Stimulated activated naive CD8-positive, alpha-beta T cell treated with anti-CD3 and anti-CD28 coated beads, Interleukin-15, amount 100 ng/mL, for 72 hours (primary cell): Measurements from ENCODE around the gene TMEM186.
"Not testable (repeated sequence)": the region's sequence is repeated elsewhere in the genome, so short reads cannot be mapped to it uniquely, and the experiment has no call there.

Experiments used
- ATAC-seq: fragments of 150-1000 bp; cut with Tn5 transposase; 2 replicates; pipeline ENCODE4 v1.10.0; 2021; ENCODE audit warnings: mild to moderate bottlenecking, moderate library complexity
- DNase-seq, 2 donors: peaks; one replicate each; pipeline ENCODE4 v3.0.0; 2021 to 2022
- H3K27ac Mint-ChIP-seq, 2 donors: one replicate each; pipeline ENCODE4 v1.8.0; 2022; ENCODE audit warnings: mild to moderate bottlenecking in 2 of 2, mixed read lengths in 2 of 2, moderate library complexity in 2 of 2
- H3K27me3 Mint-ChIP-seq: one replicate; pipeline ENCODE4 v1.8.0; 2022; ENCODE audit warnings: mixed read lengths
- H3K4me1 Mint-ChIP-seq: one replicate; pipeline ENCODE4 v1.8.0; 2022; ENCODE audit warnings: mild to moderate bottlenecking, mixed read lengths
- H3K4me3 Mint-ChIP-seq, 2 donors: one replicate each; pipeline ENCODE4 v1.8.0; 2022; ENCODE audit warnings: mild to moderate bottlenecking in 2 of 2, mixed read lengths in 2 of 2, moderate library complexity in 1 of 2
- H3K9me3 Mint-ChIP-seq, 2 donors: one replicate each; pipeline ENCODE4 v1.8.0; 2022; ENCODE audit warnings: mixed read lengths in 2 of 2

The TMEM186 gene

DNA sequence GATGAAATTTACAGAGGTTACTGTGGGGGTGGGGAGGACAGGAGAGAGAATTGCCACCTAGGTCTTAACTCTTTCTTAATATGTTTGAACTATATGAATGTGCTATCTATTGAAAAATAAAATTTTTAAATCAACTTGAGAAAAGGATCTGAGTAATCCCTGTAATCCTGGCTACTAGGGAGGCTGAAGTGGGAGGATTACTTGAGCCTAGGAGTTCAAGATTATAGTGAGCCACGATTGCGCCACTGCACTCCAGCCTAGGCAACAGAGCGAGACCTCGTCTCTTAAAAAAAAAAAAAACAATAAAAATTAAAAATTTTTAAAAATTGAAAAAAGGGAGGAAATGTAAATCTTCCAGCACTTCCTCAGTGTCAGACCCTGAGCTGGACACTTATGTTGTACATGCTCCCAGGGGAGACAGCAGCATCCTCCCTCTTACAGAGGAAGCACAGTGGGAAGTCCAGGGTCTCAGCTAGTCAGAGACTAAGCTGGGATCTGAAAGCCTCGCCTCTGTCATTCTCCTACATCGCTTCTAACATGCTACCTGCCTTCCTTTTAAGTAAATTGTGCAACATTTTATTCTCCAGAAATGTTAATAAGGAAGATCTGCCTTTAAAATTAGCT lies 22.1 kb upstream of the TMEM186 start:
- H3K27ac Mint-ChIP-seq, result peak overlapping the region in 1 of 2 donors; percentile 57
- no peak for DNase-seq
- H3K4me1 Mint-ChIP-seq, result peaks cover 31% of the 10 kb centered on the region
- no peak overlapping the region for H3K4me3 Mint-ChIP-seq
- no peak for ATAC-seq
- H3K27me3 Mint-ChIP-seq, result no peaks in the 10 kb centered on the region
- no peaks in the 10 kb centered on the region for H3K9me3 Mint-ChIP-seq

DNA sequence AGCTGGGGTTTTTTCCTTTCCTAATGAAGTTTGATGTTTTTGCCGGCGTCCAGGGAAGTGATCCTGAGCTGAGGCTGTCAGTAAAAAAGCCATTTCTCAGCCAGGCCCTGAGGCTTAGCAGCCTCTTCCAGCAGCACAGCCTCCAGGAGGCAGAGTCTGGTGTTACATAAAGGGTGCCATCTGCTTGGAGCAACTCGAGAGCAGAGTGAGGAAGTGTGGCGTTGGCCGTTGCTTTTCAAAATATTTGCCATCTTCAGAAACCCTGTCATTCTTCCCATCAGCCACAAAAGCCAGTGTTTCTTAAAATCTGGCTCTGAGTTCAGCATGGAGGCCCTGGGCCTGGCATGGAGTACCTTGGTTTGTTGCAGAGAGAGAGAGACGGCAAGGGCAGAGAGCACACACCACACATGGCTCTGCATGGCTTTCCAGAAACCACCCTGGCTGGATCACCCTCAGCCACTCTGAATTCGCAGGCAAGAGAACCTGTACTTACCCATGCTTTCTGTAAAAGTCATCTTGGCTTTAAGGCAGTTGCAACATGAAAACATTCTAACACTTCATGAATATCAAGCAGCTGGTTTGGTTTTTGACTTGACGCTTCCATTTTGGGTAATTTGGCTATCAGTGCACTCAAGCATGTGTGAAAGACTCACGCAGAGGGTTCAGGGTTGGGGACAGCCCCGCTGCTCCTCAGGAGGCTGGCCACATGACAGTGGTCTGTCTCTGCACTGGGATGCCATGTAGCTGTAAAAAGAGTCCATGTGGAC lies 21.2 kb upstream of the TMEM186 start:
- no peaks in the 10 kb centered on the region for H3K27me3 Mint-ChIP-seq
- H3K4me1 Mint-ChIP-seq, result peaks cover 40% of the 10 kb centered on the region
- no peaks in the 10 kb centered on the region for H3K9me3 Mint-ChIP-seq
- H3K27ac Mint-ChIP-seq, result peak overlapping the region in 1 of 2 donors; percentile 57
- no peak overlapping the region for H3K4me3 Mint-ChIP-seq
- no peak for ATAC-seq
- DNase-seq, result no peak

DNA sequence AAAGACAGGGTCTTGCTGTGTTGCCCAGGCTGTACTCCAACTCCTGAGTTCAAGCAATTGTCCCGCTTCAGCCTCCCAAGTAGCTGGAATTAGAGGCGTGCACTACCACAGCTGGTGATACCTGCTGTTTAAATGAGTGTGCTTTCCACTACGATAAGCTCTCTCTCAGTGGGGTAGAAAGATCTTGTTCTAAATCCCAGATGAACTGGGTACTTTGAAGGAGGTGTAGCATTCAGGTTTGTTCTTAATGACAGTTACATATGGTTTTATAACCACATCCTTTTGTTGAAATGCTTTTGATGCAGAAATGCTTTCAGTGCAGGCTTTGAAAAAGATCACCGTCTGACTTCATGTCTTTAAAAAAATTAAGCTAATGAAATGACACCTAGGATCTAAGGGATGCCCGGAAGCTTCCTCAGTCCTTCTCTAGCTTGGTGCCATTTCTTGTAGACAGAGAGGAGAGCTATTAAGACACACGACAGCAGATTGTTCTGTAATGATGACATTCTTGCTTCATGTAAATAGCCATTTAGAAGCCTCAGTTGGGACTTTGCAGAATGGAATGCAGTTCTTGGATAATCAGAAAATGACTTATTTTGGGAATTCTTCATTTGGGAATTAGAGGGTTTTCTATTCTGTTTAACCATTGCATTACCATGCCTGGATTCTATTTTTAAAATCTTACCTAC lies 19.7 kb upstream of the TMEM186 start:
- Mint-ChIP-seq H3K4me1 (peaks cover 47% of the 10 kb centered on the region), H3K9me3 (no peaks in the 10 kb centered on the region), H3K4me3 (no peak overlapping the region), H3K27ac (peak overlapping the region in 1 of 2 donors; percentile 57), H3K27me3 (no peaks in the 10 kb centered on the region)
- no peak for DNase-seq
- peak; percentile 73 for ATAC-seq

DNA sequence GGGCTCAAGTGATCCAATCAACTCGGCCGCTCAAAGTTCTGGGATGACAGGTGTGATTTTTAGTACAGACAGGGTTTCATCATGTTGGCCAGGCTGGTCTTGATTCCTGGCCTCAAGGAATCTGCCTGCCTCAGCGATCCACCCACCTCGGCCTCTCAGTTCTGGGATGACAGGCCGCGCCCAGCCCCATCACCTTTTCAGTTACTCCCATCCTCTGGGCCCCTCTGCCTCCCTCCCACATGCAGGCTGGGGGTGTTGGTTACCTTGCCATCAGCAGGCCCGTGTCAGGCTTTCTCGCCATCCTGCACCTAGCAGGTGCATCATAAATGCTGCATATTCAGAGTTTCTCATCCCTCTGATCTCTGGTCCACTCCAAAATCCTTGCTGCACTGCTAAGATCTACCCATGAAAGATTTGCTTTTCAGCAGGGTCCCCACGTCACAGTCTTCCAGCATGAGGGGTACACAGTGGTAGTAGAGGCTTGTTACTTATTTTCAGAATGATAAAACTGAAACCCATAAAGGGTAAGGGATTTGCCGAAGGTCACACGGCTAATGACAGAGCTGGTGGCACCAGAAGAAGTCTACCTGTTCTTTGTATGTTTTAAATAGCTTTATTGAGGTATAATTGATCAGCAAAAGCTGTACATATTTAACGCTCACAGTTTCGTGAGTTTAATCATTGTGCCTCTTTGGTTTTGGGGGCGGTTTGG lies 16.8 kb upstream of the TMEM186 start:
- DNase-seq, result peak in 1 of 2 donors; percentile 40
- Mint-ChIP-seq H3K27ac (peak overlapping the region; percentile 73 to 82), H3K27me3 (no peaks in the 10 kb centered on the region), H3K4me1 (peaks cover 47% of the 10 kb centered on the region), H3K9me3 (no peaks in the 10 kb centered on the region), H3K4me3 (peak overlapping the region; percentile 33 to 34)
- peak; percentile 86 for ATAC-seq

DNA sequence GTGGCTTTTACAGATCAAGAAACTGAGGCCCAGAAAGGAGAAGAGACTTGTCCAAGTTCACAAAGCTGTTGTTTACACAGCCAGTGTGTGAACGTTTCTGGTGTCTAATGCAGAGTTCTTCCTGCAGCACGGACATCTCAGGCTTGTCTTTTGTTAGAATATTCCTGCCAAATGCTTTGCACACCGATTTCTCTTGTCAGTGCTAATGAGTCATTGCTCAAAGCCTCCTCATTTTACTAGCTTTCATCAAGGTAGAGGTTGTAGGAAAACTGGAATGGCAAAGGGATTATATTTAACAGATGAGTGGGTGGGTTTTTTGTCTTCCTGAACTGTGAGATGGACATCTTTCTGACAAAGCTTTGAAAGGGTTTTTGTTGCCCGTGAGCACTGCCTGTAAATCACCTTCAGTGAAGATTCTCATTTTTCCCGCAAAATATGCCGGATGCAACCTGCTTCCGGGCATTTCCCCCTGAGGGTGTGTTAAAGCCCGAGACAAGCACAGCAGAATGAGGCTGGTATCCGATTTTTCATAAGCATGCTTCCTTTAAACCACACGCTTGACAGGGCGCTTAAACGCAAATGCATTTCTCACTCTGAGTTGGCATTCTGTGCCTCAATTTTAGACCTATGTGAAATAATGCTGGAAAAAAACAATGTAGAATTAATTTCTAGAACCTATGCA lies 14.9 kb upstream of the TMEM186 start:
- Mint-ChIP-seq H3K4me3 (no peak overlapping the region), H3K27ac (no peak overlapping the region), H3K4me1 (peaks cover 39% of the 10 kb centered on the region), H3K27me3 (no peaks in the 10 kb centered on the region), H3K9me3 (no peaks in the 10 kb centered on the region)
- no peak for DNase-seq
- ATAC-seq, result no peak

DNA sequence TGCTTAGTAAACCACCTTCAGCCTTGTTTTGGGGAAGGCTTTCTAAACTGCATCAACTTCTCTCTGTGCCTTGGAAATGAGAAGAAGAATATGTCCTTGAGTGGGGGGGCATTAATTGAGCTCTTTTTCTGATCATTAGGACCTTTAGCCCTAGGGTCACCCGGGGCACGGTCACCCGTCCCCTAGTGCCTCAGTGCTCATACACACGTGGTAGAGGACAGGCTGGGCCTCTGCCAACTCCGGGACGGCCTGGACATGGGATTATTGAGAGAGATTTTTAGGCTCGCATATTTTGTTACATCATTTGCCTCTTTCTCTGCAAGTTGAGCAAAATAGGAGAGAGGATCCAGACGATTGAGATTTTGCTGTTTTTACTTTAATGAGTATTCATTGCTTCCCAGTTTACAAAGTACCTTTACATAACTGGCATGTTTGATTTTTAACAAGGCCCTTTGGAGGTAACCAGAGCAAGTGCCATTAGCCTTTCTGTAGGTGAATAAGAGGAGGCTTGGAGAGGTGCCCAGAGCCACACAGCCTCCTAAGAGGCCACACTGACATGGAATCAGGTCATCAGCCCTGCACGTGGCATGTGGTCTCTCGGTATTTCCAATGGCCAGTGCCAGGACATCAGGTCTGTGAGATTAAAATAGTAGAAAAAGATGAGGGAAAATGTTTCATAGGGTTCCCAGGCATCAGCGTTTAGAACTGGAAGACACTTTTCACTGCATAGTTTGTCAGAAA lies 11.3 kb upstream of the TMEM186 start:
- ATAC-seq (no peak), DNase-seq (no peak)
- Mint-ChIP-seq H3K9me3 (no peaks in the 10 kb centered on the region), H3K27ac (no peak overlapping the region), H3K27me3 (no peaks in the 10 kb centered on the region), H3K4me1 (peaks cover 8% of the 10 kb centered on the region), H3K4me3 (no peak overlapping the region)

DNA sequence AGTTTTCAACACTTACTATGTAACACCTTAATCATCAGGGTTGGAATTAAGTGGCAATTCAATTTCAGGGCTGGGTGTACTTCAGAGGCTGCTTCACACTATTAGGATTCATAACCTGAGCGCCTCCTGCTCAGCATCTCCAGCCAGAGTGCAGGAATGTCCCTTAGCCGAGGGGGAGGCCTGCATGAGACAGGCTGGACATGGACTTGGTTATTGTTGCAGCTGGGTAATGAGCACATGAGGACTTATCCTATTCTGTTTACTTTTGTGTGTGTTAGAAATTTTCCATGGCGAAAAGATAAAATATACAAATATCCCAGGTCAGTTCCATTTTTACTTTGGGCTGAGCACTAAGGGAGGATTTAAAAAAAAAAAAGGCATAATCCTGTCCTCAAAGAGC lies 10.6 kb upstream of the TMEM186 start:
- DNase-seq, result no peak
- no peak for ATAC-seq
- Mint-ChIP-seq H3K27ac (peak overlapping the region in 1 of 2 donors; percentile 54), H3K4me3 (no peak overlapping the region), H3K27me3 (no peaks in the 10 kb centered on the region), H3K9me3 (no peaks in the 10 kb centered on the region), H3K4me1 (peaks cover 5% of the 10 kb centered on the region)

DNA sequence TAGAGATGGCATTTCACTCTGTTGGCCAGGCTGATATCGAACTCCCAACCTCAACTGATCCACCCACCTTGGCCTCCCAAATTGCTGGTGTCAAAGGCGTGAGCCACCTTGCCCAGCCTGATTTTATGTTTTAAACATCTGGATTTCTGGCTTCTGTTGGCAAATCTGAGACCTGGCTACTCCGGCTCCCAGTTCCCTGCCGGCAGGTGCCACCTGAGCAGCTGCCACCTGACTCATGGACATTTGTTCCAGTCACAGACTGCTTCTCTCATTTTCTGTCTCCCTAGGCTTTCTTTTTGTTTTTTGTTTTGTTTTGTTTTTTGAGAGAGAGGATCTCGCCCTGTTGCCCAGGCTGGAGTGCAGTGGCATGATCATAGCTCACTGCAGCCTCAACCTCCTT lies 9.8 kb upstream of the TMEM186 start:
- no peak for ATAC-seq
- peaks cover 9% of the 10 kb centered on the region for H3K4me1 Mint-ChIP-seq
- H3K27ac Mint-ChIP-seq, result peak overlapping the region in 1 of 2 donors; percentile 44
- H3K9me3 Mint-ChIP-seq, result no peaks in the 10 kb centered on the region
- H3K27me3 Mint-ChIP-seq, result no peaks in the 10 kb centered on the region
- no peak for DNase-seq
- no peak overlapping the region for H3K4me3 Mint-ChIP-seq

DNA sequence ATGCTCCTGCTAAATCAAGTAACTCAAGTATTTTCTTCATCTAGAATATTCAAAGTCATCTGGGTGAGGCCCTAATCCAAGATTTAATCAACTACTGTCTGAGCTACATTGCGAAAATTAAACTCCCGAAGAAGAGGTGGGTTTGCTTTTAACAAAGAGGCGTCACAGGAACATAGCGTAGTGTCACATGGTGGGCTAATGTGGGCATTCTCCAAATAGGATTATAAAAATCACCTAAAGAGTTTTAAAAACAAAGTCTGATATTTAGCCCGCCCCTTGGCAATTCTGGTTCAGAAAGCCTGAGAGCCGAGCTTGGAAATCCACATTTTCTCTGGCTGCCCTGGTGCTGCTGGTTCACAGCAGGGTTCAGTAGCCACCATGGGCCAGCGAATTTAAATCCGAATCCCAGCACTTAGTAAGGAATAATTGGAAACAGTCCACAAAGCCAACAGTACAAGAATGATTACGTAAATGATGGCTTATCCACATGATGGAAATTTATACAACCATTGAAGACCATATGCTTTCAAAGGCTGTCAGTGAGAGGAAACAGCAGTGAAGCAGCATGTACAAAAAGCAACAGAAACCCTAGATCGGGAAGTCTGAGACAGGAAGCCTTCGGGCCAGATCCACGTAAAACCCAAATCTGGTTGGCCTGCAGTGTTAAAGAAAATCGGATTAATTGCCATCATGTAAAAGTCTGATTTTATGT lies 9.0 kb upstream of the TMEM186 start:
- Mint-ChIP-seq H3K27ac (peak overlapping the region in 1 of 2 donors; percentile 61), H3K4me3 (no peak overlapping the region), H3K27me3 (no peaks in the 10 kb centered on the region), H3K4me1 (peaks cover 13% of the 10 kb centered on the region), H3K9me3 (no peaks in the 10 kb centered on the region)
- DNase-seq (no peak), ATAC-seq (no peak)

DNA sequence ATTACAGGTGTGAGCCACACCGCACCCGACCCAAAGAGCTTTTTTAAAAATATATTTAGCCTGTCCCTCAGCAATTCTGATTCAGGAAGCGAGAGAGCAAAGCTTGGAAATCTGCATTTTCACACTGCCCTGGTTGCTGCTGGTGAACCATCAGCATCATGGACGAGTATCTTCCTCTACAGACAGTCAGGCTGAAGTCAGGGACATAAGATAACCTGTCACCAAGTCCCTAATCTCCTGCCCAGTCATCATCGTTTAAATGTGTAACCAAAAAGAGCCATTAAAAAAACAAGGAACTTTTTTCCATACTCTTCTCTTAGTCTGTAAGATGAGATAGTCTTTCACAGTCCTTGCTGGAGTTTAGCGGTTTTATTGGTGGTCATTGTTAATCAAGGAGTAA lies 6.9 kb upstream of the TMEM186 start:
- DNase-seq (no peak), ATAC-seq (no peak)
- Mint-ChIP-seq H3K4me1 (peaks cover 17% of the 10 kb centered on the region), H3K27me3 (no peaks in the 10 kb centered on the region), H3K27ac (peak overlapping the region in 1 of 2 donors; percentile 76), H3K4me3 (no peak overlapping the region), H3K9me3 (no peaks in the 10 kb centered on the region)

DNA sequence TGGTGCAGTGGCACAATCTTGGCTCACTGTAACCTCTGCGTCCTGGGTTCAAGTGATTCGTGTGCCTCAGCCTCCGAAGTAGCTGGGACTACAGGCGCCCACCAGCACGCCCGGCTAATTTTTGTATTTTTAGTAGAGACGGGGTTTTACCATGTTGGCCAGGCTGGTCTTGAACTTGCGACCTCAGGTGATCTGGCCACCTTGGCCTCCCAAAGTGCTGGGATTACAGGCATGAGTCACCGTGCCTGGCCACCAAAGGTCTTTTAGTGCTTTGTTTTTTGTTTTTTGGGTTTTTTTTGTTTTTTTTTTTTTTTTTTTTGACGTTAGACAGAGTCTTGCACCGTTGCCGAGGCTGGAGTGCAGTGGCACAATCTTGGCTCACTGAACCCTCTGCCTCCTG lies 6.3 kb upstream of the TMEM186 start:
- peaks cover 23% of the 10 kb centered on the region for H3K4me1 Mint-ChIP-seq
- H3K27me3 Mint-ChIP-seq, H3K27ac Mint-ChIP-seq, H3K4me3 Mint-ChIP-seq, H3K9me3 Mint-ChIP-seq, ATAC-seq, DNase-seq: not testable (repeated sequence)

DNA sequence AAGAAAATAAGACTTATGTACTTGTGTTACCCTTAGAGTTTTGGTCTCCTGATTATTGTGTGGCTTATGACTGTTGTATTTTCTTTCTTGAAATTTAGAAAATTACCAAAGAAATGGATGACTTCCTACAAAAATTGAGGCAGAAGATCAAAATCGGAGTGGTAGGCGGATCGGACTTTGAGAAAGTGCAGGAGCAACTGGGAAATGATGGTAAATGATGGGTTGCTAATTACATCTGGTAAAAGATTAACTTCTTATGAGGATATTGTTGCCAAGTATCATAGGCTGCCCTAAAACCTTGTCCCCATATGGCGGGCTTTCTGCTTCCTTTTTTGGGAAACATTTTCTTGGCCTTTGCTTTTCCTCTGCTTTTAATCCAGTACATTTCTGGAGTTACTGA lies 4.3 kb upstream of the TMEM186 start:
- H3K27ac Mint-ChIP-seq, result no peak overlapping the region
- no peak overlapping the region for H3K4me3 Mint-ChIP-seq
- no peaks in the 10 kb centered on the region for H3K27me3 Mint-ChIP-seq
- ATAC-seq (no peak), DNase-seq (no peak)
- no peaks in the 10 kb centered on the region for H3K9me3 Mint-ChIP-seq
- H3K4me1 Mint-ChIP-seq, result peaks cover 30% of the 10 kb centered on the region

DNA sequence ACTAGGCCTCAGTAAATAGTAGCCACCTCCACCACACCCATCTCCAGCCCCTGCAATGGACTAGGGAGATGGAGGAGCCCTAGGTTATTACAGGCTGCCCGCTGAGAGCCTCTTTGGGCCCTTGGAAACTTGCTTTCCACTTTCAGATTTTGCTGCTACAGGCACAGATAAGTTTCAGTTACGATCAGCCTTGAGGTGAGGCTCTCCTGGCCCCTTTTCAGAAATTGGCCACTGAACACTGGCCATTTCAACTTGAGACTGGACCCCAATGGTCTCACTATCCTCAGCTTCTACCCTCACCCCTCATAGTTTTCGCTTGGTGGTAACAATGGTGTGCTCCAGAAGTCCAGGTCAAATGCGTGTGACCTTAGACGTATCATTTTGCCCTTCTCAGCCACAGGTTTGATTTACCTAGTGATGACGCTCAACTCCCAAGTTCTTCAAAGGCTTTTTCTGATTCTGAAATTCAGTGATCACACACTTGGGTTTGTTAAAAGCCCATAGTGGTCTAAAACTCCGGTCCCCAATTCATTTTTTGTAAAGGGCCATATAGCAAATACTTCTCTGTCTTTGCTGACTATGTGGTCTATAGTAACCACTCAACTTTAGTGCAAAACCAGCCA lies 1.2 kb upstream of the TMEM186 start:
- H3K4me3 Mint-ChIP-seq, result peak overlapping the region; percentile 92 to 97
- H3K4me1 Mint-ChIP-seq, result peaks cover 54% of the 10 kb centered on the region
- peak overlapping the region; percentile 96 to 97 for H3K27ac Mint-ChIP-seq
- no peaks in the 10 kb centered on the region for H3K27me3 Mint-ChIP-seq
- DNase-seq (no peak), ATAC-seq (no peak)
- no peaks in the 10 kb centered on the region for H3K9me3 Mint-ChIP-seq

DNA sequence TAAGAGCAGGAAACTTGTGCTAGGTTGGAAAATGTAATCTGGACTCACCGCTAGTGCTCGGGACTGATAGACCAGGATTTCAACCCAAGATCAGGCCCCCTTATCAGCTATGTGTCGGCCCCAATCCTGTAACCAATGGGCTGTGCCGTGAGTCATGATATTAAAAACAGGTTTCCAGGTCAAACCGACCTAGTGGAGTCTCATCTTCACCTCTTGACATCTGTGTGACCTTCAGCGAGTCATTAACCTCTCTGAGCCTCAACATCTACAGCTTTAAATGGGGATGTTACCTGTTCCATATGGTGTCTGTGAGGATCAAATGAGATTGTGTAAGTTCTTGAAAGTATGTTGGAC lies 712 bp upstream of the TMEM186 start:
- Mint-ChIP-seq H3K4me3 (peak overlapping the region; percentile 92 to 97), H3K4me1 (peaks cover 51% of the 10 kb centered on the region)

More for the DNA sequence above, 712 bp upstream of the TMEM186 start:
- Mint-ChIP-seq H3K27ac (peak overlapping the region; percentile 96 to 97), H3K9me3 (no peaks in the 10 kb centered on the region), H3K27me3 (no peaks in the 10 kb centered on the region)
- ATAC-seq, result peak; percentile 34
- DNase-seq, result no peak
